Measurements from ENCODE around the gene FAAH.

The FAAH gene

GRCh38 chr1:46411601-46412341 lies 17.7 kb downstream of the FAAH start:
- H3K36me3 ChIP-seq (ENCODE audit: control insufficient read depth, insufficient read depth, low read length): no peaks in the 10 kb centered on the region
- no peak overlapping the region for H3K9ac ChIP-seq (ENCODE audit: low read length)
- no peak overlapping the region for H3K4me3 ChIP-seq (ENCODE audit: low read length)

GRCh38 chr1:46412893-46413595 lies 18.9 kb downstream of the FAAH start:
- Histone ChIP-seq H3K9ac (ENCODE audit: low read length) (no peak overlapping the region), H3K36me3 (ENCODE audit: control insufficient read depth, insufficient read depth, low read length) (no peaks in the 10 kb centered on the region), H3K4me1 (ENCODE audit: control insufficient read depth, insufficient read depth, low read length) (no peaks in the 10 kb centered on the region)

More at GRCh38 chr1:46411601-46412341, 17.7 kb downstream of the FAAH start:
- H3K9me3 ChIP-seq (ENCODE audit: control insufficient read depth, low read length): no peaks in the 10 kb centered on the region
- no peaks in the 10 kb centered on the region for H3K4me1 ChIP-seq (ENCODE audit: control insufficient read depth, insufficient read depth, low read length)
- no peaks in the 10 kb centered on the region for H3K27me3 ChIP-seq (ENCODE audit: control insufficient read depth, insufficient read depth, low read length)

GRCh38 chr1:46413596-46413985 lies 19.5 kb downstream of the FAAH start:
- H3K4me3 ChIP-seq (ENCODE audit: low read length): no peak overlapping the region
- H3K9me3 ChIP-seq (ENCODE audit: control insufficient read depth, low read length): no peaks in the 10 kb centered on the region
- H3K27me3 ChIP-seq (ENCODE audit: control insufficient read depth, insufficient read depth, low read length): no peaks in the 10 kb centered on the region
- no peaks in the 10 kb centered on the region for H3K4me1 ChIP-seq (ENCODE audit: control insufficient read depth, insufficient read depth, low read length)
- no peaks in the 10 kb centered on the region for H3K36me3 ChIP-seq (ENCODE audit: control insufficient read depth, insufficient read depth, low read length)
- no peak overlapping the region for H3K9ac ChIP-seq (ENCODE audit: low read length)

More at GRCh38 chr1:46412893-46413595, 18.9 kb downstream of the FAAH start:
- Histone ChIP-seq H3K27me3 (ENCODE audit: control insufficient read depth, insufficient read depth, low read length) (no peaks in the 10 kb centered on the region), H3K9me3 (ENCODE audit: control insufficient read depth, low read length) (no peaks in the 10 kb centered on the region), H3K4me3 (ENCODE audit: low read length) (no peak overlapping the region)

- no peak overlapping the region for H3K4me3 ChIP-seq (ENCODE audit: low read length)
- H3K4me1 ChIP-seq (ENCODE audit: control insufficient read depth, insufficient read depth, low read length): no peaks in the 10 kb centered on the region
- H3K27me3 ChIP-seq (ENCODE audit: control insufficient read depth, insufficient read depth, low read length): no peaks in the 10 kb centered on the region
- H3K9ac ChIP-seq (ENCODE audit: low read length): no peak overlapping the region
- H3K36me3 ChIP-seq (ENCODE audit: control insufficient read depth, insufficient read depth, low read length): no peaks in the 10 kb centered on the region
- no peaks in the 10 kb centered on the region for H3K9me3 ChIP-seq (ENCODE audit: control insufficient read depth, low read length)
Measured at GRCh38 chr1:46415514-46415913, 21.4 kb downstream of the FAAH start.

GRCh38 chr1:46418976-46419375 lies 24.9 kb downstream of the FAAH start:
- Histone ChIP-seq H3K4me3 (ENCODE audit: low read length) (no peak overlapping the region), H3K9ac (ENCODE audit: low read length) (no peak overlapping the region), H3K4me1 (ENCODE audit: control insufficient read depth, insufficient read depth, low read length) (peaks cover 12% of the 10 kb centered on the region), H3K9me3 (ENCODE audit: control insufficient read depth, low read length) (no peaks in the 10 kb centered on the region), H3K36me3 (ENCODE audit: control insufficient read depth, insufficient read depth, low read length) (no peaks in the 10 kb centered on the region), H3K27me3 (ENCODE audit: control insufficient read depth, insufficient read depth, low read length) (peaks cover 19% of the 10 kb centered on the region)

- Histone ChIP-seq H3K4me1 (ENCODE audit: control insufficient read depth, insufficient read depth, low read length) (peaks cover 12% of the 10 kb centered on the region), H3K9me3 (ENCODE audit: control insufficient read depth, low read length) (no peaks in the 10 kb centered on the region), H3K36me3 (ENCODE audit: control insufficient read depth, insufficient read depth, low read length) (no peaks in the 10 kb centered on the region), H3K9ac (ENCODE audit: low read length) (no peak overlapping the region), H3K27me3 (ENCODE audit: control insufficient read depth, insufficient read depth, low read length) (peaks cover 34% of the 10 kb centered on the region), H3K4me3 (ENCODE audit: low read length) (no peak overlapping the region)
Measured at GRCh38 chr1:46420533-46420915, 26.4 kb downstream of the FAAH start.

GRCh38 chr1:46421739-46422138 lies 27.6 kb downstream of the FAAH start:
- Histone ChIP-seq H3K9me3 (ENCODE audit: control insufficient read depth, low read length) (no peaks in the 10 kb centered on the region), H3K4me3 (ENCODE audit: low read length) (no peak overlapping the region), H3K27me3 (ENCODE audit: control insufficient read depth, insufficient read depth, low read length) (peaks cover 35% of the 10 kb centered on the region), H3K4me1 (ENCODE audit: control insufficient read depth, insufficient read depth, low read length) (peaks cover 12% of the 10 kb centered on the region), H3K36me3 (ENCODE audit: control insufficient read depth, insufficient read depth, low read length) (no peaks in the 10 kb centered on the region), H3K9ac (ENCODE audit: low read length) (no peak overlapping the region)

GRCh38 chr1:46422261-46422871 lies 28.2 kb downstream of the FAAH start:
- Histone ChIP-seq H3K4me3 (ENCODE audit: low read length) (no peak overlapping the region), H3K27me3 (ENCODE audit: control insufficient read depth, insufficient read depth, low read length) (peaks cover 35% of the 10 kb centered on the region), H3K9ac (ENCODE audit: low read length) (no peak overlapping the region), H3K9me3 (ENCODE audit: control insufficient read depth, low read length) (no peaks in the 10 kb centered on the region), H3K36me3 (ENCODE audit: control insufficient read depth, insufficient read depth, low read length) (no peaks in the 10 kb centered on the region), H3K4me1 (ENCODE audit: control insufficient read depth, insufficient read depth, low read length) (peaks cover 12% of the 10 kb centered on the region)

GRCh38 chr1:46423574-46424240 lies 29.6 kb downstream of the FAAH start:
- Histone ChIP-seq H3K4me3 (ENCODE audit: low read length) (no peak overlapping the region), H3K9ac (ENCODE audit: low read length) (no peak overlapping the region), H3K36me3 (ENCODE audit: control insufficient read depth, insufficient read depth, low read length) (no peaks in the 10 kb centered on the region), H3K9me3 (ENCODE audit: control insufficient read depth, low read length) (no peaks in the 10 kb centered on the region), H3K4me1 (ENCODE audit: control insufficient read depth, insufficient read depth, low read length) (peaks cover 12% of the 10 kb centered on the region), H3K27me3 (ENCODE audit: control insufficient read depth, insufficient read depth, low read length) (peaks cover 36% of the 10 kb centered on the region)

- Histone ChIP-seq H3K4me3 (ENCODE audit: low read length) (no peak overlapping the region), H3K27me3 (ENCODE audit: control insufficient read depth, insufficient read depth, low read length) (peaks cover 38% of the 10 kb centered on the region), H3K4me1 (ENCODE audit: control insufficient read depth, insufficient read depth, low read length) (peaks cover 12% of the 10 kb centered on the region), H3K36me3 (ENCODE audit: control insufficient read depth, insufficient read depth, low read length) (no peaks in the 10 kb centered on the region), H3K9me3 (ENCODE audit: control insufficient read depth, low read length) (no peaks in the 10 kb centered on the region), H3K9ac (ENCODE audit: low read length) (no peak overlapping the region)
Measured at GRCh38 chr1:46424730-46425129, 30.6 kb downstream of the FAAH start.

GRCh38 chr1:46425726-46426125 lies 31.6 kb downstream of the FAAH start:
- Histone ChIP-seq H3K4me1 (ENCODE audit: control insufficient read depth, insufficient read depth, low read length) (peaks cover 12% of the 10 kb centered on the region), H3K36me3 (ENCODE audit: control insufficient read depth, insufficient read depth, low read length) (no peaks in the 10 kb centered on the region), H3K27me3 (ENCODE audit: control insufficient read depth, insufficient read depth, low read length) (peaks cover 38% of the 10 kb centered on the region), H3K9me3 (ENCODE audit: control insufficient read depth, low read length) (no peaks in the 10 kb centered on the region), H3K9ac (ENCODE audit: low read length) (no peak overlapping the region), H3K4me3 (ENCODE audit: low read length) (no peak overlapping the region)

GRCh38 chr1:46427541-46427940 lies 33.4 kb downstream of the FAAH start:
- H3K36me3 ChIP-seq (ENCODE audit: control insufficient read depth, insufficient read depth, low read length): no peaks in the 10 kb centered on the region
- H3K4me3 ChIP-seq (ENCODE audit: low read length): no peak overlapping the region
- no peaks in the 10 kb centered on the region for H3K9me3 ChIP-seq (ENCODE audit: control insufficient read depth, low read length)
- no peak overlapping the region for H3K9ac ChIP-seq (ENCODE audit: low read length)
- H3K27me3 ChIP-seq (ENCODE audit: control insufficient read depth, insufficient read depth, low read length): peaks cover 32% of the 10 kb centered on the region
- H3K4me1 ChIP-seq (ENCODE audit: control insufficient read depth, insufficient read depth, low read length): peaks cover 2% of the 10 kb centered on the region
